ENCODE data around the gene SPG7. TPM values are rescaled to one million over a fixed set of nuclear protein-coding genes. Genes with fewer than 3 reads are reported as not detected.

SPG7 gene
- total RNA-seq, 1 donor from 2014 or later = 93.1 TPM

DNA sequence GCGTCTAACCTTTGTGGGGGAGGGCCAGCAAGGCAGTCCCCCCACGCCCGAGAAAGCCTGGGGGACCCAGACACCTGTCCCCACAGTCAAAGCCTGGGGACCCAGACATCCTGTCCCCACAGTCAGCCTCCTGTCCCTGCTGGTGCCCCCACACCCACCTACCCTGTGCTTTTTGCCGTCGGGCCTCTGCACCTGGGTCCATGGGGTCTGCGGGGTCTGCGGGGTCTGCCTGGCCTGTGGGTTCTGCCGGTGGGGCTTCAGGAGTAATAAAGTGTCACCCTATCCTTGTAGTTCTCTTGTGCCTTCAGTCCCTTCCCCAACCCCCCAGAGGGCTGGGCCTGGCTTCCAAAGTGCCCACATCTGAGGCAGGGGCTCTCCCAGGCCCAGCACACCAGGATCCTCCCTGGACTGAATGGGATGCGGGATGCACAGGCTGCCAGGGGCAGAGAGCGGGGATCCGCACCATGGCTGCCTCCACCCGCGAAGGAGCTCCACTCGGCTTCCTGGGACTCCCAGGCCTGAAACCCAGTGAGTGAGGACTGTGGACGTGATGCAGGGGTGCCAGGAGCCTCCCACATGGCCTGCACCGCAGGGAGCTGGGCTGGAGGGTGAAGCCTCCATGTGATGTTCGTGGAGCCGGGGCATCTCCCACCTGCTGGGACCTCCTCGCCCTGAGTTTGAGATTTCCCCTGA, 88.9 kb downstream of the SPG7 start:
- no peak for DNase-seq (ENCODE audit: low read depth in 2 of 2)

DNA sequence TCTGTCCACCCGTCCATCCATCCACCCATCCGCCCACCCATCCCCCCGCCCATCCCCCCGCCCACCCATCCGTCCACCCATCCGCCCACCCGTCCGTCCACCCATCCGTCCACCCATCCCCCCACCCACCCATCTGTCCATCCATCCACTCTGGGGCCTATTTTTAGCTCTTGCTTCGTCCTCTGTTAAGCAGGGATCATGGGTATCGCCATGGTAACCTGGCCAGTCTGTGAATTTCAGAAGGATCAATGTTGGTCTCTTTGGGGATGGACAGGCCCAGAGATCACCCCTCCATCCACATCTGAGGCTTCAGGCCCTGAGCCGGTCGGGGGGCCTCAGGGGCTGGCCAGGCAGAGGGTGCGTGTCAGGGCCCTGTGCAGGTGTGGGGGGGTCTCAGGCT, 90.0 kb downstream of the SPG7 start:
- no peak for DNase-seq (ENCODE audit: low read depth in 2 of 2)

DNA sequence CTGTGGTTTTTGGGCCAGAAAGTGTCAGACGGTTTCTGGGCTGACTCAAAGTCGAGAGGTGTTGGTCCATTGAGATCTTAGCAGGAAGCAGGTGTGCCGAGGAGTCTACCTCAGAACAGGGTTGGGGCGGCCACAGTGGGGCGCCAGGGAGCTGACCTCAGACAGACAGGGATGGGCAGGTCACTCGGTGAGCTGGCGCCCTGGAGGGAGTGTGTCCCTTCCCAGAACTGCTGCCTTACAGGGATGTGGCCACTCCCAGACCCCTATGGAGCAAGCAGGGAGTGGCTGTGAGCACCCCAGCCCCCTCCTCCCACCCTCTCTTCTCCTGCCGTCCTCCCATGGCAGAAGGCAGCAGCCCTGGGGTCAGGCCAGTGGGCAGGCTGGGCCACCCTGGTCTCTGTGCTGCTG, 91.3 kb downstream of the SPG7 start:
- no peak for DNase-seq (ENCODE audit: low read depth in 2 of 2)

DNA sequence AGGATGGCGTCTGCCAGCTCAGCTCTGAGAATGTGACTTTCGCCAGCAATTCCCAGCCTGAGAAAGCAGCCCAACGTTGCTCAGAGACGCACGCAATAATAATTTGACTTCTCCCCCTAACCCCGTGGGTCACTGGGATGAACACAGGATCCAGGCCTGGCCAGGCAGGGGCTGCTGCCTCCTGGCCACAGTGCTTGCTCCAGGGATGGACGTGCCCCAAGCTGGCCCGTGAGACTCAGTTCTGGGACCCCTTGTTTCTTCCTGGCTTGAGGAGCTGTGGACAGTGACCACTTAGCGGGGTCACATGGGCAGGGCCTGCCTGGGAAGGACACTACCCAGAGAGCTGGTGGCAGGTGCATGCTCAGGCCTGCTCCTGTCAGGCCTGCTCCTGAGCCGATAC, 91.7 kb downstream of the SPG7 start:
- no peak for DNase-seq (ENCODE audit: low read depth in 2 of 2)

DNA sequence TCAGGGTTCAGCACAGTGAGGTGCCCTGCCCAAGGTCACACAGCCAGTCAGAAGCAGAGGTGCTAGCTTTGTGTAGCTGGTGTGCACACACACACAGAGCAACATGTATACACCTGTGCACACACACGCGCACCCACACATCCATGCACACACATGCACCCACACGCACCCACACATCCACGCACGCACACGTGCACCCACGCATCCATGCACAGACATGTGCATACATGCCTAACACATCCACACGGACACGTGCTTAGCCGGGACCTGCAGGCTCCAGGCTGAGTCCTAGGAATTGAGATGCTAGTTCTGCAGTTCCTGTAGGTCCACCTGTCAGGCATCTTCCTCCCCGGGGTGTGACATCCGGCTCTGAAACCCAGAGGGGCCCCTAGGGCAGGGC, 92.2 kb downstream of the SPG7 start:
- DNase-seq (ENCODE audit: low read depth in 2 of 2) = no peak

DNA sequence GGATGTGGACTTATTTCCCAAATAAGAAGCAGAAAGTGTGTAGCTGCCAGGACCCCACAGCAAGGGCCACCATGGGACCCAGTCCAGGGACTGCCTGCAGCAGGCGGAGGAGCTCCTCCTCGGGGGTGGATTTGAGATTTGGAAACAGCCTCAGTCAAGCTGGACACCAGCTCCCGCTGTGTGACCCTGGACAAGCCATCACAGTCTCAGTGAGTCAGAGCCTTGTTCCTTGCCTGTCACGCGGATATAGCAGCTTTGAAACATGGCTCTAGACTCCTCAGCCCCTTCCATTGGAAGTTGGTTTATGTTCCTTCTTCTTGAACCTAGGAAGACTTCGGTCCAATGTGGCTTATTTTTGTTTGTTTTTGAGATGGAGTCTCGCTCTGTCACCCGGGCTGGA, 92.8 kb downstream of the SPG7 start:
- no peak for DNase-seq (ENCODE audit: low read depth in 2 of 2)

DNA sequence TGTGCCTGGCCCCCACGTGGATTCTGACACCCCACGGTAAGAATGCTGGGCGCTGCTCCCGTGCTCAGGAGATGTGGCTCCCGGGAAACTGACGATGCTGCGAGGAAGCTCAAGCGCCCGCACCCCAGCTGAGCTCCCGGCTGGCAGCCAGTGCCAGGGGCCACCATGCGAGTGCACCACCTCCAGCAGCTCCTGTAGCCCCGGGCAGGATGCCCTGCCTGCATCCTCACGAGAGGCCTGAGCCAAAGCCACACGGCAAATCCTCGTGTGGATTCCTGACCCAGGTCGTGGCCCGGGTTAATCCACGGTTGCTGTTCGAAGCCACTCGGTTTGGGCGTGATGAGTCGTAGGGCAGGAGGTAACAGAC, 93.7 kb downstream of the SPG7 start:
- DNase-seq (ENCODE audit: low read depth in 2 of 2) = no peak

DNA sequence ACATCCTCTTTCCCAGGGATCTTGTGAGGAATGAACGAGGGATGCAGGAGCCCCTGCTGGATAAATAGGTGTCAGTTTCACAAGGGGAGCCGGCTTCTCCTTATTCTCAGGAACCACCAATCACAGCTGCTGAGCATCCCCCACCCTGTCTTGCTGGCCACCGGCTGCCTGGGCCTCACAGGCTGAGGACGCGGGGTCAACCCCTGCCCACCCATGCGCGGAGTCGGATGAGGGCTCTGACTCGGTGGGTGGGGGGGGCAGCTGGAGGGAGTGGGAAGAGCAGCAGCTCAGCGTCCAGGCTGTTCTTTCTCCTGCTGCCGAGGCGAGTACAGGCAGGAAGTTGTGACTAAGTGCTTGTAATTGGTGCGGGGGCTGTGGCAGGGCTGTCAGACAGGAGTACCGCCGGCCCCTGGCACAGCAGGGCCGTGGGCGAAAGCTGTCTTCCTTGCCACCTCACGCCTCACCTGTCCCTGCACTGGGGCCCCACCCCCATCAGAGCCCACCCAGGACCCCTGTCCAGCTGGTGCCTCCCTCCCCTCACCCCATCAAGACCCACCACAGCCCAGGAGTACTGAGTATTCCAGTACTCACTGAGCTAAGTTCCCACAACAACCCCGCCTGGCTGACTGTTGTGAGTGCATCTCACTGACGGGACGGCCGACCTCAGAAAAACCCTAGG, 94.2 kb downstream of the SPG7 start:
- DNase-seq (ENCODE audit: low read depth in 2 of 2) = peak; percentile 28 to 87

DNA sequence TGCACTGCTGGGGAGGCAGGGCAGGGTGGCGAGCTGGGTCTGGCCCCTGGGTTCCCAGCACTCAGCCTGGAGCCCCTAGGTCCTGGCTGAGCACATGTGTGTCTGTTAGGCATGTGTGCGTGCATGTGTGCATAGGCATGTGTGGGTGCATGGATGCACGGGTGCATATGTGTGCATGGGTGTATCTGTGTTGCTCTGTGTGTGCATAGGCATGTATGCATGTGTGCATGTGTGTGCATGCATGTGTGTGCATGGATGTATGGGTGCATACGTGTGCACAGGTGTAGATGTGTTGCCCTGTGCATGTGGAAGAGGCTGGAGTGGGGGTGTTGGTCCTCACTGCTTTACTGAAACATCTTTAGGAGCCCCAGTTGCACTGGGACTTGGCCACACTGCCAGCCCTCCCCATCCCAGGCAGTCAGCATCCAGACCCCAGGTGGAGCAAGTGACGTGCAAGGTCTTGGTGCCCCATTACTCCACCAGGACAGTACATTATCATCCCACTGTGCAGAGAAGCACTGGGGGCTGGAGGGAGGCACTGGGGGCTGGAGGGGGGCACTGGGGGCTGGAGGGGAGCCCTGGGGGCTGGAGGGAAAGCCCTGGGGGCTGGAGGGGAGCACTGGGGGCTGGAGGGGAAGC, 94.9 kb downstream of the SPG7 start:
- no peak for DNase-seq (ENCODE audit: low read depth in 2 of 2)

DNA sequence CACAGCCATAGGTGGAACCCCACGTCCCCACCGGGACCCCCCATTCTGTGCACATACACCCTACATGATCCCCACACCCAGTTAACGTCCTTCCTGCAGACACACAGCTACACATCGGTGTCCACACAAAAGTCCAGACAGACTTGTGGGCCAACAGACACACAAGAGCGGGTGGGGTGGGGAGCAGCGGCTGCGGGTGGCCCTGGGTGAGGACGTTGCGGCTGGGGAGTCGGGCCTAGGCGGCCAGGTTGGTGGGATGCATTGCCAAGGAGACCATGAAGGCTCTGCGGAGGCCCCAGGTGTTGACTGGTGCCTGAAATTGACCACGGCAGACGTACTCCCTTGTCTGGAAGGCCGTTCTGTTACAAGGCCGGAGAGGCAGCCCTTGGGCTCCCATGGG, 96.6 kb downstream of the SPG7 start:
- no peak for DNase-seq (ENCODE audit: low read depth in 2 of 2)

DNA sequence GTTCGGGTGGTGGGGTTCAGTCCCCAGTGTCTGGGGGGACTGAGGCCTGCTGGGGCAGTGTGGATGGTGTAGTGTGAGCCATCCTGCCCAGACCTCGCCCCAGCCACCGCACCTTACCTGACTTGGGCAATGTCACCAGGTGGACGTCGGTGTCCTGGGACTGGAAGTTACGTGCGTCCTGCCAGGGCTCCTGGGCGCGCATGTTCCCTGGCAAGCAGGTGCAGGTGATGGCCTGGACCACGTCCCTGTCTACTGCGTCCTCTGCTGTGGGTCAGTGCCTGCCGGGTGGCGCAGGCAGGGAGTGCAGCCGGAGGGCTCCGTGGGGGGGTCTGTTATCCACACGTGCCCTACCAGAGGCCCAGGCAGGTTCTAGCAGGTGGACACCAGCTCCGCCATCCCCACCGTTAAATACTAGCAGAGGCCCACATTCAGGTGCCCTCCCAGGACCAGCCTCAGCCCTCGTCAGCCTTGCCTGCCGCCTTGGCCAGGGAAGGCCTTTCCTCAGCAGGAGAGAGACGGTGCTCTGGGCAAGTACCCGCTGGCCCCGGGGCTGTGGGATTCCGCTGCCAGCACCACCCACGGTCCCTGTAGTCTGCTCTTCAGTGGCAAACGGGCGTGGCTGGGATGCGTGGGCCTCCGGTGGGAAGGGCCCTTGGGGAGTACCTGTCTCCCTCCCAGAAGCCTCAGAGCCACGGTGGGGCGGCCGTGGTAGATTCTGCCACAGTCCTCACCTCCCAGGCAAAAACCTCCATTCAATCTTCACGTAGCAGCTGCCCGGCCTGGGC, 97.2 kb downstream of the SPG7 start:
- DNase-seq (ENCODE audit: low read depth in 2 of 2) = no peak

DNA sequence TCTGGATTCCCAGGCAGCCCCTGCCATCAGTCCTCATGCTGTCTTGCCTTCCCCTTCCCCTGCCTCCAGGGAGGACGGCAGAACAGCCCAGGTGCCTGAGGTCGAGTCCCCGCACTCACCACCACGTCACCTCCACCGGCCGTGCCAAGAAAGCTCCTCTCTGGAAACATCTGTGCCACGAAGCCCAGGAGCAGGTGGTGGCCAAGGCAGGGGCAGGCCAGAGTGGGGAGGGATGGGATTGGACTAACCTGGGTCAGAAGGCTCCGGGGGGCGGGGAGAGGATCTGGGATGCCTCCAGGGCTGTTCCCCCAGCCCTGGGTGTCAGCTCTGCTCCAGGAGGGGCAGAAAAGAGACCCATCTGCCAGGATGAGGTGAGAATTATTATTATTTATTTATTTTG, 97.8 kb downstream of the SPG7 start:
- no peak for DNase-seq (ENCODE audit: low read depth in 2 of 2)

Other genes with a start within 250 kb of the SPG7 start
- 33.1 and 55.5 TPM in 2 replicates for gene ANKRD11, start 17.8 kb upstream of the SPG7 start, total RNA-seq
- 2,608 and 3,128 TPM in 2 replicates for gene RPL13, start 52.3 kb downstream of the SPG7 start, total RNA-seq
- 0.25 and 2.4 TPM in 2 replicates for gene CPNE7, start 67.4 kb downstream of the SPG7 start, total RNA-seq
- gene DPEP1, start 105.2 kb downstream of the SPG7 start, total RNA-seq = 0.13 TPM in 2 replicates
- 63.4 and 87.0 TPM in 2 replicates for gene CHMP1A, start 149.3 kb downstream of the SPG7 start, total RNA-seq
- gene SPATA33, start 149.4 kb downstream of the SPG7 start, total RNA-seq = 1.0 and 1.5 TPM in 2 replicates
- 28.2 and 37.7 TPM in 2 replicates for gene CDK10, start 178.3 kb downstream of the SPG7 start, total RNA-seq
- gene SPATA2L, start 193.3 kb downstream of the SPG7 start, total RNA-seq = 10.0 and 17.4 TPM in 2 replicates
- 4.1 and 8.6 TPM in 2 replicates for gene VPS9D1, start 212.5 kb downstream of the SPG7 start, total RNA-seq
- 9.0 and 18.0 TPM in 2 replicates for gene ZNF276, start 213.1 kb downstream of the SPG7 start, total RNA-seq